K562 (cell line): ENCODE measurements around the gene ZNF860. TPM values are rescaled to one million over a fixed set of nuclear protein-coding genes. Genes with fewer than 3 reads are reported as not detected.
A peak's percentile ranks its signal among the peaks of the same experiment; 100 is the strongest.

Experiments used
- ATAC-seq: fragments of 200-7000 bp; cut with Tn5 transposase; 3 replicates; pipeline ENCODE4 v1.9.1; 2020; ENCODE audit warnings: moderate library complexity
- BruUV-seq: library from RNA; stranded (reverse); fragments of 400-500 nt; replicated peaks from 2 replicates; lab custom pipeline; 2021; lab: Mats Ljungman, UMichigan
- CTCF ChIA-PET: fragments of 300-600 bp; formaldehyde crosslinking; extraction: SDS; loops from one replicate; lab custom pipeline; 2021; ENCODE audit warnings: low intra/inter-chr PET ratio; lab: Yijun Ruan, JAX
- POLR2A ChIA-PET: fragments of 300-600, 350-650 bp; sonication (Branson Sonifier 250); formaldehyde crosslinking; extraction: SDS; loops from one replicate; lab custom pipeline; 2021; ENCODE audit warnings: antibody characterized with exemption, inconsistent platforms; lab: Yijun Ruan, JAX
- DNase-seq, 4 experiments: peaks; one replicate each; pipeline versions ENCODE4 v3.0.0 to v3.0.0-alpha.2; 2011 to 2018; ENCODE audit warnings: low spot score in 3 of 4, mixed read lengths in 3 of 4; ENCODE audit errors: extremely low read depth in 1 of 4
- FAIRE-seq: peaks from 2 replicates; lab custom pipeline; 2011; peaks lifted over from hg19 to GRCh38; lab: Jason Lieb, UNC
- H2AFZ ChIP-seq: 2 replicates; pipeline ENCODE4 v1.6.0; 2011; ENCODE audit warnings: low read depth, low read length, control low read depth, inconsistent platforms
- H3K27ac ChIP-seq: fragments of 200-600 bp; 3 replicates; pipeline ENCODE4 v1.8.0; 2011; ENCODE audit warnings: low read depth, mild to moderate bottlenecking, control low read depth, inconsistent platforms, low read length, moderate library complexity, mixed read lengths; ENCODE audit errors: extremely low read depth
- H3K27me3 ChIP-seq, 2 experiments: fragments of 300-600 bp in 1 of 2; 2 replicates in 1 of 2; 3 replicates in 1 of 2; pipeline versions ENCODE4 v1.6.0 to v1.8.0; 2011; ENCODE audit warnings: inconsistent platforms in 2 of 2, low read length in 2 of 2, mild to moderate bottlenecking in 1 of 2, mixed read lengths in 1 of 2, moderate library complexity in 1 of 2; ENCODE audit not compliant: control insufficient read depth in 2 of 2, insufficient read depth in 2 of 2
- H3K36me3 ChIP-seq: fragments of 300-600 bp; 3 replicates; pipeline ENCODE4 v1.8.0; 2011; ENCODE audit warnings: mild to moderate bottlenecking, low read length, inconsistent platforms; ENCODE audit not compliant: control insufficient read depth, insufficient read depth
- H3K4me1 ChIP-seq, 2 experiments: fragments of 200-600 bp in 1 of 2; replicated peaks in 1 of 2; 2 replicates in 1 of 2; 3 replicates in 1 of 2; pipeline versions ENCODE4 v1.5.1 to v1.8.0; 2011; ENCODE audit warnings: inconsistent platforms in 2 of 2, low read length in 2 of 2, mild to moderate bottlenecking in 1 of 2, mixed read lengths in 1 of 2, moderate library complexity in 1 of 2; ENCODE audit not compliant: control insufficient read depth in 2 of 2, insufficient read depth in 2 of 2
- H3K4me2 ChIP-seq: 2 replicates; pipeline ENCODE4 v1.6.1; 2011; ENCODE audit warnings: low read length, control low read depth, inconsistent platforms, mixed read lengths; ENCODE audit not compliant: insufficient read depth
- H3K4me3 ChIP-seq: fragments of 200-600 bp; sonication (generic), shearing (Covaris generic); 2 replicates; pipeline ENCODE4 v1.5.1; 2016; ENCODE audit warnings: control low read depth, inconsistent platforms
- H3K79me2 ChIP-seq: fragments of 200-600 bp; 3 replicates; pipeline ENCODE4 v1.8.0; 2011; ENCODE audit warnings: low read length, inconsistent platforms; ENCODE audit not compliant: control insufficient read depth, insufficient read depth
- H3K9ac ChIP-seq, 2 experiments: 2 replicates each; pipeline versions ENCODE4 v1.6.0 to v1.6.1; 2011; ENCODE audit warnings: low read depth in 2 of 2, low read length in 2 of 2, control low read depth in 1 of 2, inconsistent platforms in 1 of 2, mild to moderate bottlenecking in 1 of 2, mixed read lengths in 1 of 2; ENCODE audit not compliant: insufficient read depth in 1 of 2
- H3K9me1 ChIP-seq: one replicate; pipeline ENCODE4 v1.6.0; 2011; ENCODE audit warnings: inconsistent platforms, mild to moderate bottlenecking, low read length, moderate library complexity; ENCODE audit not compliant: control insufficient read depth, insufficient read depth
- H3K9me3 ChIP-seq: replicated peaks from 2 replicates; pipeline ENCODE4 v1.5.1; 2011; ENCODE audit warnings: low read depth, low read length, inconsistent platforms; ENCODE audit not compliant: control insufficient read depth, insufficient read depth
- H4K20me1 ChIP-seq: replicated peaks from 2 replicates; pipeline ENCODE4 v1.6.1; 2011; ENCODE audit warnings: low read length, inconsistent platforms, mixed read lengths; ENCODE audit not compliant: control insufficient read depth, insufficient read depth
- CAMTA2 ChIP-seq: fragments of 250-450 bp; sonication (Bioruptor Pico); conservative IDR thresholded peaks from 2 replicates; pipeline ENCODE4 v1.5.1; 2022
- CREB3L1 ChIP-seq: fragments of 450-650 bp; IDR thresholded peaks from 2 replicates; pipeline ENCODE4 v1.6.1; 2014; ENCODE audit warnings: low read depth, mild to moderate bottlenecking, moderate library complexity, borderline replicate concordance
- EZH2 ChIP-seq: IDR thresholded peaks from 2 replicates; pipeline ENCODE4 v1.6.1; 2012; ENCODE audit warnings: low read depth, mild to moderate bottlenecking, inconsistent platforms, low read length, borderline replicate concordance
- PBX2 ChIP-seq, 2 experiments: IDR thresholded peaks in 1 of 2; conservative IDR thresholded peaks in 1 of 2; 2 replicates each; pipeline ENCODE4 v1.6.1; 2016; ENCODE audit warnings: low read depth in 2 of 2, mild to moderate bottlenecking in 1 of 2, missing compliant biosample characterization in 1 of 2, missing genetic modification characterization in 1 of 2, moderate library complexity in 1 of 2
- PYGO2 ChIP-seq: fragments of 450-650 bp; IDR thresholded peaks from 2 replicates; pipeline ENCODE4 v1.6.1; 2016; ENCODE audit warnings: mild to moderate bottlenecking, missing genetic modification characterization, moderate library complexity, missing compliant biosample characterization
- TEAD1 ChIP-seq, 2 experiments: fragments of 450-650 bp in 1 of 2; sonication (generic) in 1 of 2; formaldehyde crosslinking; IDR thresholded peaks; 2 replicates each; pipeline versions ENCODE4 v1.4.0 to v1.8.0; 2020 to 2022; ENCODE audit warnings: mild to moderate bottlenecking in 2 of 2, missing genetic modification reagents in 1 of 2
- ZNF76 ChIP-seq: fragments of 250-450 bp; sonication (Bioruptor Pico); IDR thresholded peaks from 2 replicates; pipeline ENCODE4 v1.4.0; 2020; ENCODE audit warnings: mild to moderate bottlenecking, moderate library complexity, borderline replicate concordance
- WGBS: fragments of 100-300 bp; shearing (Covaris generic); methylation state at CpG from one replicate; pipeline ENCODE4 v1.1.6; 2016; ENCODE audit warnings: low coverage, mixed read lengths; ENCODE audit not compliant: insufficient coverage; ENCODE audit errors: missing lambda C conversion rate; 5-methylcytosine and 5-hydroxymethylcytosine counted together
- in situ Hi-C: fragments of 300-500 bp; cut with MboI; formaldehyde crosslinking; loops from 4 replicates; pipeline ENCODE4 v1.15.0; 2018; ENCODE audit warnings: inconsistent platforms, mixed read lengths
- intact Hi-C: fragments of 100-400 bp; cut with micrococcal nuclease; formaldehyde crosslinking; loops from 2 replicates; pipeline ENCODE4 v1.14.2; 2022
- polyA plus RNA-seq, 8 experiments: library from polyadenylated mRNA; depleted of rRNA in 4 of 8; stranded (reverse) in 5 of 8; unstranded in 3 of 8; fragments of >200 nt; fragmentation: Nextera tagmentation in 2 of 8; fragmentation: Illumina TruSeq in 1 of 8; extraction: Ambion mirVana in 2 of 8; extraction: Trizol in 1 of 8; gene quantifications; 2 replicates each; pipeline versions ENCODE4 v1.2.1 to v1.2.3, GENCODE V29; 2011 to 2014; ENCODE audit warnings: inconsistent platforms in 1 of 8, missing spikeins in 1 of 8
- total RNA-seq, 7 experiments: library from RNA; depleted of rRNA in 6 of 7; stranded (reverse); fragments of >200 nt in 6 of 7; fragmentation: Illumina TruSeq in 2 of 7; extraction: Trizol in 2 of 7; gene quantifications; 2 replicates each; pipeline versions ENCODE4 v1.2.1 to v1.2.3, GENCODE V29; 2011 to 2021; ENCODE audit warnings: low replicate concordance in 1 of 7

Gene ZNF860
- total and polyA plus RNA-seq, 9 of the 15 experiments (the other 6 are each of a cell fraction or from before 2014, with no cell fraction given), result not detected

- intact Hi-C loops, result no loop called here
- Histone ChIP-seq H3K4me1 (no peaks in the 10 kb centered on the region), H3K27me3 (peaks cover 0 to 6% of the 10 kb centered on the region in 2 experiments; a peak in 2 of 5 replicates), H3K9me1 (no peaks in the 10 kb centered on the region), H3K36me3 (no peaks in the 10 kb centered on the region), H3K9me3 (no peaks in the 10 kb centered on the region), H4K20me1 (no peaks in the 10 kb centered on the region), H3K9ac (no peak overlapping the region), H3K79me2 (no peaks in the 10 kb centered on the region), H3K4me3 (no peak overlapping the region), H2AFZ (no peak overlapping the region), H3K4me2 (no peak overlapping the region), H3K27ac (no peak overlapping the region)
- POLR2A ChIA-PET, result no interaction called here
- CTCF ChIA-PET, result no interaction called here
- no TSS peak for BruUV-seq
- WGBS, result 0% methylated on average over 4 of the region's 4 CpGs
- DNase-seq (no peak), ATAC-seq (no peak), FAIRE-seq (peak; percentile 35)
- no peak for TF ChIP-seq CAMTA2
- TF ChIP-seq PBX2 (CRISPR knock-in tag; IDR thresholded peaks at IDR 0.05; ENCODE audit: low read depth), result no peak
- TF ChIP-seq PBX2 (tag; conservative IDR thresholded peaks at IDR 0.05; ENCODE audit: low read depth), result no peak
- TF ChIP-seq TEAD1 (CRISPR knock-in tag; IDR thresholded peaks at IDR 0.05), result no peak
- TF ChIP-seq CREB3L1, result no peak
- no peak for TF ChIP-seq PYGO2
- no peak for TF ChIP-seq ZNF76 (CRISPR knock-in tag)
- no peak for TF ChIP-seq EZH2
- in situ Hi-C loops, result no loop called here
Measured at GRCh38 chr3:31966978-31967591, 14.5 kb upstream of the ZNF860 start.
